COLO829 (cell line): Measurements from ENCODE around the gene KHSRP.
"Not testable (repeated sequence)": the region's sequence is repeated elsewhere in the genome, so short reads cannot be mapped to it uniquely, and the experiment has no call there.

Experiments used
- DNase-seq: peaks from one replicate; pipeline ENCODE4 v3.0.0; 2012; ENCODE audit warnings: low spot score

The KHSRP gene

DNA sequence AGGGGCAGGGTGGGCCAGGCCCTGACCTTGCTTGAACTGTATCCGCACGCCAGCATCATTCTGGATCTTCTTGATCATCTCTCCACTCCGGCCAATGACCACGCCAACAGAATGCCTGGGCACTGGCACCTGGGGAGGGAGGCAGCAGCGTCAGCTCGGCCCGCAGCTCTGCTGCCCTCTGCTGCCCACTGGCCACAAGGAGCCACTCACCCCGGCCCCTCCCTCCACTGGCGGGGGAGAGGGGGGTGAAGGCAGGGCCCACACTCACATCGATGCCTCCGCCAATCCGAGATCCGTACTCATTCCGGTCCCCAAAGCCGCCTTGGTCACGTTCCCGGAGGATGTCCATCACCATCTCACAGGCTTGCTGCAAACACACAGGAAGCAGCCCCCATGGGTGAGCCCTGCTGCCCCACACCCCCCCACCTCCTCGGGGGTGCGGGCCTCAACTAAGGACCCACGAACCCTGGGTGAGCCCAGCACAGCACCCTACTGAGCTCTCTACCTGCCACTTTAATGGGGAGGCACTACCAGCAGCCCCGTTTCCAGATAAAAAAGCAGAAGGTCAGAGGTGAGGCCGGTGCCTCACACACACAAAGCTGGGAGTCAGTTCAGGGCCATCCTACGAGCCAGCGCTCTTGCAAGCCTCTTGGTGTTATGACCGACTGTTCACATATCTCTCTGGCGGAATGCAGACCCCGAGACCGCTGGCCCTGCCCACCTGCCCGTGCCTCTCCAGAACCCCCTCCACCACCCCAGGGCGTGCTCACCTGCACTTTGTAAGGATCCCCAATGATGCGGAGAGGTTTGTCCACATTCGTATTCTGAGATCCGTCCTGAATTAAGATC, 6.7 kb downstream of the KHSRP start:
- no peak for DNase-seq

DNA sequence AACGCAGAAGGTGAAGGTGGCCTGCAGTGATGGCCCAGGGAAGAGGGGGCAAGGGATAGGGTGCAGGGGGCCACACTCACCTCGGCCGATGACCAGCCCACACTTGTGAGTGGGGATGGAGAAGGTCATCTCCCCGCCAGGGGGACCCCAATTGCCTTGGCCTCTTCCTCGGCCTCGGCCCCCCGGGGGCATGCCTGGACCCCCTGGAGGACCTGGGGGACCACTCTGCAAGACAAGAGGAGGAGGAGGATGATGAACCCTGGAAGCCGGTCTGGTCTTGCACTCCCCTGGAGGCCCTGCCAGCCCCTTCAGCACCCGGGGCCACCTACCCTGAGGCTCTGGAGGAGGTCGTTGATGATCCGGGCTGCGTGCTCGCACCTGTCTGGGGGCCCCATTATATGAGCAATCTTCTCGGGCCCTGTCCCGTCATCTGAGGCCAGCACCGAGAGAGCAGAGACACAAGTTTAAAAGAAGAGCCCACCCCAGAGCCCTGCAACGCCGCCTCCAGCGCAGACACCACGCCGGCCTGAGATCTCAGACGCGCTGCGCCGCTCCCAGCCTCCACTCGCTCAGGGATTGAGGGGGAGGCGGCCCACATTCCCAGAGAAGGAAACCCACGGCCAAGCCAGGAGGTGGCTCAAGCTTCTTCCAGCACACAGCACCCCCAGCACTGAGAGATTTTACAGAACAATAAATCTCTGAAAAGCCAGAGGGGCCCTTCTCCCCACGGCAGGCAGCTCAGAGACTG, 7.8 kb downstream of the KHSRP start:
- no peak for DNase-seq

DNA sequence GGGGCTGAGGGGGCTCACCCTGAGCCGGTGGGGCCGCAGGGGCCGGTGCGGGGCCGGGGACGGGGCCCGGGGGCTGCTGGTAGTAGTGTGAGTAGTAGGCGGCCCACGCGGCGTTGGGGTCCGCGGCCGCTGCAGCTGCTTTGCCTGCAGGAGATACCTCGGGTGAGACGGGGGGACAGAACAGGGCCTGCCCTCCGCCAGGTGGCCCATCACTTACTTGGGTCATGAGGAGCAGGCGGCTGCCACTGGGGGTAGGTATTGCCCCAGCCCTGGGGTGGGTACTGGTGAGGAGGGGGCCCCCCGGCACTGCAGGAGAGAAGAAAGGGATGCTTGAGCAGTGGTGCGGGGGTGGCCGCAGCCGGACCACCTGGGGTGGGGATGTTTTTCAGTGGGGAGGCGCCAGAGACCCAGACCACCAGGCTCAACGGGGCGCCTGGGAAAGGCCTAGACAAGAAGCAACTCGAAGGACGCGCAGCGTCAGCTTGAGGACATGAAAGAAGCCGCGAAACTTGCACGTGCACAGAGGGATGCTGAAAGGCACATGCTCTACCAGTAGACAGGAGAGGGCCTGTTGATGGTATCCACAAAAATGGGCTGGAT, 8.9 kb downstream of the KHSRP start:
- DNase-seq: no peak

DNA sequence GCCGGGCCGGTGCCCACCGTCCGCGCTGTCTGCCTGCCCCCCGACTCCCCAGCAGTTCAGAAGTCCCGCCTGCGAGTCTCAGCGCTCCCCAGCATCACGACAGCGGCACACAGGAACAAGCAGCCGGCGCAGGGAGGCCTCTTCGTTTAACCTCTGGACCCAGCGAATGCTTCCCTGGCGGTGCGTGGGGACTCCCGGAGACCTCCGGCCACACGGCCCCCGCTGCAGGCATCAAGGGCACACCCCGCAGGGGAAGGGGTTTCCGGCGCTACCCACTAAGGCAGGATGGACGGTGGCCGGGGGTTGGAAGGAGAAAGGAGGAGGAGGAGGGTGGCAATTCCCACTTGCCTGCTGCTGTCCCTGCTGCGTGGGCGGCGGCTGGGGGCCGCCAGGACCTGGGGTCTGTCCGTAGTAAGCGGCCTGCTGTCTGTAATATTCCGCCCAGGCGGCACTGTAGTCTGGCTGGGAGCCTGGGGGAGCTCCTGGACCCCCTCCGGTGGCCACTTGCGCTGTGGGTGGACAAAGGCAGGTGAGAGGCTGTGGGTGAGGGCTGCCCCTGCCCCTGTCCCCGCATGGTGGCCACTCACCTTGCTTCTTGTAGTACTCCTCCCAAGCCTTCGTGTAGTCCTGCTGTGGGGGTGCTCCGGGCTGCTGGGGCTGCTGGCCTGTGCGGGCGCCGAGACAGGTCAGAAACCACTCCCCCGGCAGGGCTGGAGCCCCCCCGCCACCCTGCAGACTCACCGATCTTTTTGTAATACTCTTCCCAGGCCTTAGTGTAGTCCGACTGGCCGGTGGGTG, 9.6 kb downstream of the KHSRP start:
- no peak for DNase-seq

DNA sequence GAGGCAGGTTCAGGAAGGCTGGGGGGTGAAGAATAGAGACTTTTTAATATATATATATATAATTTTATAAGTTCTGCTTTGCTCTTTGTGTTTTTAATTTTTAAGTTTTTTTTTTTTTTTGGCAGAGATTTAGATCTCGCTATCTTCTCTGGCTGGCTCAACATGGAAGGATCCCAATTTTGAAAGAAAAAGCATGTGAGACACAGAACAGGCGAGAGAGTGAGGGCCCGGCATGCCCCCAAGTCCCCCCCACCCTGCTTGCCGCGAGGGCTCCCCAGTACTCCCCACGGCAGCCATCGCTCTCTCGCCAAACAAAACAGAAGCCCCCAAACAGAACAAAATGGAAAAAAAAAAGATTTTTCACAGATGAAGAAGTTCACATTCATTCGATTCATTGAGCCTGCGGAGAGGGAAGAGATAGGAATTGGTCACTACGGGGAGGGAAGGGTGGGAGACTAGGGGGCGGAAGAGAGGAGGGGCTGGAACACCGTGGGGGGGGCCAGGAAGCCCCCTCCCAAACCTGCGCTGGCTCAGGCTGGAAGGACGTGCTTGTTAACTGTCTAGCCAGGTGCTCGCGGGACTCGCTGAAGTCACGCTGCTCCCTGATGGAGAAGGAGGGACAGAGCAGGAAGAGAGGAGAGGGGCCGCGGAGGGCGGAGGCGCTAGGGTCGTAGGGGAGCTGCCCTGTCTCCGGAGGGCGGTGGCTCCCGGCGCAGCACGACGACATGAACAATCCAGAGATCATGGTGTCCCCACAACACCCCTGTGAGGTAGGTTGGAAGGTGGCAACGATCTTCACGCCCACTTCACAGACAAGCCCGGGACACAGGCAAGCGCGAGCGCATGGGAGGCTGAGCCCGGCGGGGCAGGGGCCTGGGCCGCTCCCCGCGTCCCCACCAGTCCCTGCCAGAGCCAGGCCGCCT, 10.6 kb downstream of the KHSRP start:
- DNase-seq: no peak

DNA sequence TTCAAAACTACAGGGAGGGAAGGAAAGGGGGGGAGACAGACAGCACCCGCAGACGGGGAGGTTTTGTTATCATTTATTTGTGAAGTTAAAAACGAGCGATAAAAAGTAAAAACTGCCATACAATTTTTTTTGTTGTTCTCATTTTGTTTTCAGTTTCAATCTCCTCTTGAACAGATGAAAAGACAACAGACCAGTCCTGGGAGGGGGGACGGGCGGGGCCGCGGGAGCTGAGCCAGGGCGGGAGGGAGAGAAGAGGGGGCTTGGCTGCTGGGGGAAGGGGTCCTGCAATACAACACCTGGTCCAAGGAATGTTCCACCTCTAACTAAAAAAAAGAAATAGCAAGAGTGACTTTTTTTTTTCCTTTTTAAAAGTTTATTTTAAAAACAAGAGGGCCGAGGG, 11.3 kb downstream of the KHSRP start:
- DNase-seq: no peak

DNA sequence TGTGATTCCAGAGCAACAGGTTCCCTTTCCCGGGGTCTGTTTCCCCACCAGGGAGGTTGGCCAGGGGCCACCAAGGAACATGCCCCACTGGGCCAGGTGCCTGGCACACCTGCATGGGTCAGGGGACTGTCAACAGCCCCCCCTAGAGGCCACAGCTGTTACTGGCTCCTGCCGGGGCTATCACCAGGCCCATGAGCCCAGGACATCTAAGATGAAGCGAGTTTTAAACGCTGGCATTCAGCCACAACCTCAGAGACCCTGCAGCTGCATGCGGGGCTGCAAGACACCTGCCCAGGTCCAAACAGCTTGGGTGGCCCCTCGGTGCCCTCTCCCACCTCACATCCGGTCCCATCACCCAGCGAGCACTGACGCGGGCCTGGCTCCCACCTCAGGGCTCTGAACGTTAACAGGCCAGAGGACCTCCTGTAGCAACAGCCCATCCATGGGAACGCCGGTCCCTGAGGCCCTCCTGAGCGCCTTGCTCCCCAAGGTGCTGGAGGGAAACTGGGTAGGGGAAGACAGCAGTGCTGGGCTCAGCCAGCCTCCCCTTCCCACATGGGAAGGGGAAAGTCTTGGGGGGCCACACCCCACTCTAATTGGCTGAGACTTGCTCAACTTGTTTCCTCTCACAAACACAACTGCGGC, 12.0 kb downstream of the KHSRP start:
- no peak for DNase-seq

DNA sequence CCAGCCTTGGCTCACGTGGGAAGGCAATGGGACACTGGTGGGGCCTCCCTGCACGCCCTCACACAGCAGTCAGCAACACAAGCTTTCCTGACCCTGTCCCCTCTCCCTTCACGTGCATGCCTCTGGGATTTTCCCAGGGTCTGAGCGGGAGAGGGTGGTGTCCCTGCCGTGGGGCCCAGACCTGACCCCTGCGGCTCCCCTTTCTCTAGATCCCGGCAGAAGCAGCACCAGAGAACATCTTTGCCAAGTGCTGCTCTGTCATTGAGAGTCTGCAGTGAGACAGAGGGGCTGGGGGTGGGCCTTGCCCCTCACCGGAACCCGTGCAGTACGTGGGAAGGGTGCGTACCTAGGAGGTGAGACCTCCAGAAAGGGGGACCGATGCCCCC, 12.6 kb downstream of the KHSRP start:
- DNase-seq: no peak

DNA sequence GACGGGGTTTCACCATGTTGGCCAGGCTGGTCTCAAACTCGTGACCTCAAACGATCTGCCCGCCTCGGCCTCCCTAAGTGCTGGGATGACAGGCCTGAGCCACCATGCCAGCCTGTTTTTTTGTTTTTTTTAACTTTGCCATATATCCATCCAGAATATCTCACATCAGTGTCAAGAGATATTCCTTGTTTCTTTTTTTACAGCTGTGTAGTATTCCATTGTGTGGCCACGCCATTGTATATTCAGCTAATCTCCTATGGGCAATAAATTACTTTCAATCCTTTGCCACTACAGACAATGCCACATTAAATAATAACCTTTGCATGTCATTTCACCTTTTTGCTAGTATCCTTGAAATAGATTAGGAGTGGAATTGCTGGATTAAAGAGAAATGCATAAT, 15.3 kb downstream of the KHSRP start:
- DNase-seq: no peak

DNA sequence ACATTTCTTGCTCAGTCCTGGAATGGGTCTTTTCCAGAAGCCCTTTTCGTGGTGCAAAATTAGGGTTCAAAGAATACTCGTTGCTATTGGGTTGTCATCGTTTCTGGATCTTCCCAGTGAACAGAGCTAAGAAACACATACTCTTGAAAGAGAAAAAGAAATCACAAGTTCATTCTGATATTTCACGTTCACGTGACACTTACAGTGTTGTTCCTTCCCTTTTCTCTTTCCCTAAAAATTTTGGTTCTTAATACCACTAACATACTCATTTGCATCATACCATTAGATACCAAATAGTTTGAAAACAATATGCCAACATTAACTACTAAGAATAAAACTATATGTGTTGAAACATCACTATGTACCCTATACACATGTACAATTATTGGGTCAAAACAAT, 18.2 kb downstream of the KHSRP start:
- no peak for DNase-seq

DNA sequence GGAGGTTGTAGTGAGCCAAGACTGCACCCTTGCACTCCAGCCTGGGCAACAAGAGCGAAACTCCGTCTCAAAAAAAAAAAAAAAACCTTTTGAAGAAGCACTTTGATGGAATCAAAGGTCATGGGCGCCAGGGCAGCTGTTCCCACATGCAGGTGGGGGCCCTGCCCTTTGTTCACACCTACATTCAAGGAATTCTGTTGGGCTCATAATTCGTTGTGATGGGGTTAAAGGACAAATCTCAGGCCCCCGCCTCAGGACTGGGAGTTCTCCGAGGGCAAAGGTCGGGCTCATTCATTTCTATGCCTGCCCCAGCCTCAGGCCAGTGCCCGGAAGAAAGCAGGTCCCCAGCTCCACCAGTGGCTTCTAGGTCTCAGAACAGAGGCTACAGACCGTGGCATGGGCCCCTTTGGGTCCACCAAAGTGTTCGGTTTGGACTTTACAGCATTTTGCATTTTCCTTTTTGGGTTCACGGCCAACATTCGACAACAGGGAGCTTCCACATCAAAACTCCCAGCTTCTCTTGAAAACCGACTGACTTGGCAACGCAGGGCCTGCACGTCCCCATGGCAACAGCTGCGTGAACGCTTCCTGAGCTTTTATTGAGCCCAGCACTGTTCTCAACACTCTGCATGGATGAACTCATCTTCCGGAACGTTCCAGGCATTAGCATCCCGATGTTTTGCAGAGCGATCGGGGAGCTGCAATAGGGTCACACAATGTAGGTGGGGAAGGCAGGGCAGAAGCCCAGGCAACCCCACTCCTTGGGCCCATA, 21.6 kb downstream of the KHSRP start:
- no peak for DNase-seq

DNA sequence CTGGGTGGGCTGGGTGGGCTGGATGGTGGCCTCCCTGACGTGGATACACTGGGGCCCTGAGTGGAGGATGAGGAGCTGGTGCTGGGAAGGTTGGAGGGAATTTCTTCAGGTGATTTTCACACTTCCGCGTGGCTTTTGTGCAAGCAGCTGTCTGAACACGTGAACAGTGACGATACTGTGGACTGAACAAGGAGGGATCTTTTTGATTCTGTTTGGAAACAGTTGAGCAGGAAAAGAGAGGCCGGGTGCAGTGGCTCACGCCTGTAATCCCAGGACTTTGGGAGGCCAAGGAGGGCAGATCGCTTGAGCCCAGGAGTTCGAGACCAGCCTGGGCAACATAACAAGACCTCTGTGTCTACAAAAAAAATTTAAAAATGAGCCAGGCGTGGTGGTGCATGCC, 22.6 kb downstream of the KHSRP start:
- no peak for DNase-seq

DNA sequence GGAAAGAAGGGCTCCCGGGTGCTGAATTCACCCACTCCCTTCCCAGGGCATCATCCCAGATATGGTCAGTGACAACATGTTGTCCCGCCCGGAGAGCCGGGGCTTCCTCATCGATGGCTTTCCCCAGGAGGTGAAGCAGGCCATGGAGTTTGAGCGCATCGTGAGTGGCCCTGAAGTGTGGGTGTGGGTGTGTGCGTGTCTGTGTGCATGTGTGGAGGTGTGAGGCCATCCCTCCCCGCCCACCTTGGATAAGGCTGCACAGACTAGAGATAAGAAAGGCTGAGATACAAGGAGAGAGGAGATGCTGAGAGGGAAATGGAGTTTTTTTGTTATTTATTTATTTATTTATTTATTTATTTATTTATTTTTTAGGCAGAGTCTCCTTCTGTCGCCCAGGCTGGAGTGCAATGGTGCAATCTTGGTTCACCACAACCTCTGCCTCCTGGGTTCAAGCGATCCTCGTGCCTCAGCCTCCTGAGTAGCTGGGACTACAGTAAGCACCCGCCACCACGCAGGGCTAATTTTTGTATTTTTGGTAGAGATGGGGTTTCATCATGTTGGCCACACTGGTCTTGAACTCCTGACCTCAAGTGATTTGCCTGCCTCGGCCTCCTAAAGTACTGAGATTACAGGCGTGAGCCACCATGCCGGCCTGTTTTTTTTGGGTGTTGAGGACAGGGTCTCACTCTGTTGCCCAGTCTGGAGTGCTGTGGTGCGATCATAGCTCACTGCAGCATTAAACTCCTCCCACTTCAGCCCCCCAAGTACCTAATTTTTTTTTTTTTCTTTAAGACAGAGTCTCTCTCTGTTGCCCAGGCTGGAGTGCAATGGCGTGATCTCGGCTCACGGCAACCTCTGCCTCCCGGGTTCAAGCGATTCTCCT, 24.3 kb downstream of the KHSRP start:
- not testable (repeated sequence) for DNase-seq

DNA sequence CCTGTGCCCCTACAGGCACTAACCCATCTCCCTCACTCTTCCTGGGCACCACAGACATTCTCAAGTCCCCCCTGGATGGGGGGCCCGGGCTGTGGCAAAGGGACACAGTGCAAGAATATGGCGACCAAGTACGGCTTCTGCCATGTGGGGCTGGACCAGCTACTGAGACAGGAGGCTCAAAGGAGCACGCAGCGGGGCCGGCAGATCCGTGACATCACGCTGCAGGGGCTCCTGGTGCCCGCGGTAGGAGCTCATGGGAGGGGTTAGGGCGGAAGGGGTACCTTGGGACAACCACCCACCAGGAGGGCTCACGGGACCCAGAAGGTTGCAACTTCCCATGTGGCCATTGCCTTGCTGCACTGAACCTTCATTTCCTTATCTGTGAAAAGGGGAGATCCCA, 28.3 kb downstream of the KHSRP start:
- no peak for DNase-seq

DNA sequence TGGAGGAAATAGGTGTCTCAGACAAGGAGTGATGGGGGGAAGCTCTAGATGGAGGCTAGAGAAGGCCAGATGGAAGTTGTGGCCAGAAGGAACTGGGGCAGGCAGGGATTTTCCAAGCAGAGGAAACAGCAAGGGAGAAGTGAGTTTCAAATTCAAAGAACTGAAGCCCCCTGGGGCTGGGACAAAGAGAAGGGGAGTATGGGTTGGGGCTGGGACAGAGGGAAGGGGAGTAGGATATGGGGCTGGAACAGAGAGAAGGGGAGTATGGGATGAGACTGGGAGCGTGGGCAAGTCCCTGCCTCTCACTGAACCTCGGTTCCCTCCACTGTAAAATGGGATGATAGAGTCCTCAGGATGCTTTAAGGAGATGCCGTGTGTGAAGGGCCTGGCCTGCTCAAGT, 29.8 kb downstream of the KHSRP start:
- DNase-seq: no peak

DNA sequence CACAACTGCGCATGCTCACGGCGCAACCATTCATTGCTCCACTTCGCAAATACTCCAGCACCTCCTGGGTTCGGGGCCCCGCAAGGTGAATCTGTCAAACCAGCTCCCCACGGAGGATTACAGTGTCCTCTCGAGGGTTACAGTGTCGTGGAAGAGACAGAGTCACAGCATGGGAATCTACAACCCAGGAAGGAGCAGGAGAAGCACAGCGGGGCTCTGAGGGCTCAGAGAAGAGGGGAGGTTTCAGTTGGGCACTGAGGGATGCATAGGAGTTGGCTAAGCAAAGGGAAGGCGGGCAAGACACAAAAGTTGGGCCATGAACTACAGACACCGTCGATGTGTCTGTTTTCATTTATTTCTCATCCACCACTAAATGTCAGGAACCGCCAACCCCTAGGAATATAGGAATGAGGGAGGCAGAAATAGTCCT, 30.6 kb downstream of the KHSRP start:
- DNase-seq: no peak

DNA sequence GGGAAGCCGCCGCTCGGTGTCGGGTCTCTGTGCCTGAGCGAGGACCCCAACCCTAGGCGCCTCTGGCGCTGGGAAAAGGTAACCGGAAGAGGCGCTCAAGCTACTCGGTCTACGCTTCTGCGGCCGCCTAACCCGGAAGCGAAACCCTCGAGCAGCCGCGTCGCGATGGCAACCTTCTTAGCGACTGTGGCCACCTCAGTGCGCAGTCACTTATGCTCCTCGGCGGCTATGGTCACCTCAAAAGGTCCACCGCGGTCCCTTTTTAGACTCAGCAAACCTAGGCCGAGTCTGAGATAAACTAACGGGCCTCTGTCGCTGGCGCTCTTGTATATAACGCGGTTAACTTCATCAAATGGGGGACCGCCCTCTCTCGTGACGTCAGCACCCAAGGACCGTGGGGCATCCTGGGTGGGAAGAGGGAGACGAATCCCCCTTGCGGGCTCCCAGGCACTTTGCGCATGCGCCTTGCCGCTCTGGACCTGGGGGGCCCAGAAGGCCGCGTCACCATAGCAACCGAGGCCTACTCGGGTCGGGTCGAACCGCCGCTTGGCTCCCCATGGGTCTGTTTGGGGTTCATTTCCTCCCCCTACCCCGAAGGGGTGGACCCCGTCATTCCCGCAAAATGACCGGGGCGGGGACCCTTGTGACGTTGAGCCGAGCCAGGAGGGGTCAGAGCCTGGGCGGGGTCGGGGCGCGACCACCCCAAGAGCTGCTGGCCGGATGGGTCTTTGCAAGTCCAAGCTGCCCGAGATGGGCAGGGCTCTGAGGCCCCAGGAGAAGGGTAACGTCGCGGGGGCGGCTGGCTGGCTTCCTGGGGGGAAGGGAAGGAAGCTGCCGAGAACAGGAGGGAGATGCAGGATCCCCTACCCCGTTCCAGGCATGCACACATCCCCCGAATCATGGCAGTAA, 31.3 kb downstream of the KHSRP start, which contains the start of gene GTF2F1:
GTF2F1 (minus strand) TSS at position 91 of the 909 bp plus-strand sequence. CDS start 169 bp downstream, outside the sequence.
- peak; percentile 98 for DNase-seq
